AG08395 (cell line): ENCODE measurements around the gene USP21.

Experiments
- DNase-seq: peaks from one replicate; pipeline ENCODE4 v3.0.0; 2012; ENCODE audit warnings: mixed read lengths, low spot score

Gene USP21

GRCh38 chr1:161171191-161171590, 11.9 kb downstream of the USP21 start:
- DNase-seq = no peak

- DNase-seq = no peak
Measured at GRCh38 chr1:161171696-161172095, 12.4 kb downstream of the USP21 start.

GRCh38 chr1:161172349-161172748, 13.0 kb downstream of the USP21 start:
- no peak for DNase-seq

GRCh38 chr1:161172776-161173376, 13.6 kb downstream of the USP21 start:
- DNase-seq = peak; percentile 84

GRCh38 chr1:161173711-161174110, 14.4 kb downstream of the USP21 start:
- no peak for DNase-seq

GRCh38 chr1:161174911-161175310, 15.6 kb downstream of the USP21 start:
- no peak for DNase-seq

- DNase-seq = no peak
Measured at GRCh38 chr1:161175771-161176453, 16.6 kb downstream of the USP21 start.

- DNase-seq = no peak
Measured at GRCh38 chr1:161176468-161177111, 17.3 kb downstream of the USP21 start.

GRCh38 chr1:161177112-161177935, 18.0 kb downstream of the USP21 start, which contains the start of gene B4GALT3:
B4GALT3 (minus strand) TSS chr1:161177507; CDS start chr1:161176060, 1,447 bp downstream.
- DNase-seq = peak; percentile 96

- DNase-seq = no peak
Measured at GRCh38 chr1:161177936-161178244, 18.6 kb downstream of the USP21 start.

- DNase-seq = no peak
Measured at GRCh38 chr1:161179698-161180097, 20.4 kb downstream of the USP21 start.

- DNase-seq = no peak
Measured at GRCh38 chr1:161180639-161181038, 21.3 kb downstream of the USP21 start.

GRCh38 chr1:161182214-161182613, 22.9 kb downstream of the USP21 start:
- peak; percentile 64 for DNase-seq

- peak; percentile 83 for DNase-seq
Measured at GRCh38 chr1:161185282-161185682, 26.0 kb downstream of the USP21 start.

- no peak for DNase-seq
Measured at GRCh38 chr1:161185732-161186311, 26.5 kb downstream of the USP21 start.

GRCh38 chr1:161187311-161187710, 28.0 kb downstream of the USP21 start:
- no peak for DNase-seq

GRCh38 chr1:161188381-161188780, 29.1 kb downstream of the USP21 start:
- DNase-seq = no peak

- no peak for DNase-seq
Measured at GRCh38 chr1:161189036-161189435, 29.7 kb downstream of the USP21 start.

GRCh38 chr1:161190962-161191521, 31.7 kb downstream of the USP21 start:
- DNase-seq = no peak

GRCh38 chr1:161191971-161192370, 32.7 kb downstream of the USP21 start:
- DNase-seq = no peak

GRCh38 chr1:161192476-161193465, 33.5 kb downstream of the USP21 start:
- peak; percentile 82 for DNase-seq
